ENCODE measurements around the gene SPAG9. TPM values are rescaled to one million over a fixed set of nuclear protein-coding genes. Genes with fewer than 3 reads are reported as not detected.
A peak's percentile ranks its signal among the peaks of the same experiment; 100 is the strongest.

SPAG9 gene
- total and polyA plus RNA-seq, 2 donors from 2014 or later = 15.4 to 93.3 TPM

DNA sequence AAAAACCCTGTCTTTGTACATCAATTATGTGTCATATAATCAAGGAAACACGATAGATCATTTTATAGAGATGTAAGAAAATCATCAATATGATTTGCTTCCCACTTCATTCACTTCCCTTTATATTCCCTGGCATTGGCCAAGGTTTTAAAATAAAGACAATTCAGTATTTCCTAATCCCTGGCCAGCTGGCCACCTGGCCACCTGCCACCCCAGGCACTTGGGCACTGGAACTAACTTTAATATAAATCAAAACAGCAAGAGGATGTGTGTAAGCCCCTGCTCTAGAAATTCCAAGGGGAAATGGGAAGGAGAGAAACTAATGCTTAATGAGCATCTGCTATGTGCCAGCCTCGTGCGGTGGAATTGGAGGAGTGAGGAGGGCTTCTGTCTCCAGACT lies 195.9 kb downstream of the SPAG9 start:
- no peaks in the 10 kb centered on the region for H3K36me3 ChIP-seq (ENCODE audit: control insufficient read depth in 2 of 3, insufficient read depth in 3 of 3, low read length in 3 of 3)
- TF ChIP-seq, protein P1, sequence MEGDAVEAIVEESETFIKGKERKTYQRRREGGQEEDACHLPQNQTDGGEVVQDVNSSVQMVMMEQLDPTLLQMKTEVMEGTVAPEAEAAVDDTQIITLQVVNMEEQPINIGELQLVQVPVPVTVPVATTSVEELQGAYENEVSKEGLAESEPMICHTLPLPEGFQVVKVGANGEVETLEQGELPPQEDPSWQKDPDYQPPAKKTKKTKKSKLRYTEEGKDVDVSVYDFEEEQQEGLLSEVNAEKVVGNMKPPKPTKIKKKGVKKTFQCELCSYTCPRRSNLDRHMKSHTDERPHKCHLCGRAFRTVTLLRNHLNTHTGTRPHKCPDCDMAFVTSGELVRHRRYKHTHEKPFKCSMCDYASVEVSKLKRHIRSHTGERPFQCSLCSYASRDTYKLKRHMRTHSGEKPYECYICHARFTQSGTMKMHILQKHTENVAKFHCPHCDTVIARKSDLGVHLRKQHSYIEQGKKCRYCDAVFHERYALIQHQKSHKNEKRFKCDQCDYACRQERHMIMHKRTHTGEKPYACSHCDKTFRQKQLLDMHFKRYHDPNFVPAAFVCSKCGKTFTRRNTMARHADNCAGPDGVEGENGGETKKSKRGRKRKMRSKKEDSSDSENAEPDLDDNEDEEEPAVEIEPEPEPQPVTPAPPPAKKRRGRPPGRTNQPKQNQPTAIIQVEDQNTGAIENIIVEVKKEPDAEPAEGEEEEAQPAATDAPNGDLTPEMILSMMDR (IDR thresholded peaks at IDR 0.05; ENCODE audit: borderline replicate concordance, extremely low read depth, insufficient read depth) = no peak
- FAIRE-seq = no peak
- no peak overlapping the region for H3K27ac ChIP-seq (ENCODE audit: low read depth in 2 of 2, low read length in 2 of 2)
- DNase-seq = peak in 1 of 5 donors; percentile 11
- H3K4me3 ChIP-seq (ENCODE audit: low read length in 3 of 3) = no peak overlapping the region
- intact Hi-C loops (cut with DNase I) = no loop called here
- H3K9ac ChIP-seq (ENCODE audit: low read length in 3 of 3) = no peak overlapping the region
- H3K27me3 ChIP-seq (ENCODE audit: control insufficient read depth, insufficient read depth, low read length) = no peaks in the 10 kb centered on the region
- no peaks in the 10 kb centered on the region for H3K9me3 ChIP-seq (ENCODE audit: control insufficient read depth in 2 of 3, insufficient read depth in 1 of 3, low read length in 3 of 3)
- H3K4me1 ChIP-seq (ENCODE audit: control insufficient read depth in 2 of 3, insufficient read depth in 2 of 3, low read depth in 1 of 3, low read length in 3 of 3) = peaks cover 0 to 25% (median 14%) of the 10 kb centered on the region in 3 donors

DNA sequence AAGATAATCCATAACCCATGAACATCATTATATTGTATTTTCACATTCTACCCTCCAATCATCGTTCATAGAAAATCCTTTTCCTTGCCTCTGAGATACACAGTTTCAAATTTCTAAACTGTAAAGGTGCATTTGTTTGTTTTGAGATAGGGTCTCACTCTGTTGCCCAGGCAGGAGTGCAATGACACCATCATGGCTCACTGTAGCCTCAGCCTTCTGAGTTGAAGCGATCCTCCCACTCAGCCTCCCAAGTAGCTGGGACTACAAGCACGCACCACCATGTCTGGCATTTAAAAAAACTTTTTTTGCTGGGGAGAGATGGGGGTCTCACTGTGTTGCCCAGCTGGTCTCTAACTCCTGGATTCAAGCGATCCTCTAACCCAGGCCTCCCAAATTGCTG lies 196.4 kb downstream of the SPAG9 start:
- Histone ChIP-seq H3K4me3 (ENCODE audit: low read length in 3 of 3) (no peak overlapping the region), H3K36me3 (ENCODE audit: control insufficient read depth in 2 of 3, insufficient read depth in 3 of 3, low read length in 3 of 3) (no peaks in the 10 kb centered on the region), H3K27ac (ENCODE audit: low read depth in 2 of 2, low read length in 2 of 2) (no peak overlapping the region), H3K9me3 (ENCODE audit: control insufficient read depth in 2 of 3, insufficient read depth in 1 of 3, low read length in 3 of 3) (no peaks in the 10 kb centered on the region), H3K27me3 (ENCODE audit: control insufficient read depth, insufficient read depth, low read length) (no peaks in the 10 kb centered on the region), H3K4me1 (ENCODE audit: control insufficient read depth in 2 of 3, insufficient read depth in 2 of 3, low read depth in 1 of 3, low read length in 3 of 3) (peaks cover 0 to 23% (median 17%) of the 10 kb centered on the region in 3 donors), H3K9ac (ENCODE audit: low read length in 3 of 3) (no peak overlapping the region)
- DNase-seq (no peak), FAIRE-seq (no peak)
- intact Hi-C loops (cut with DNase I) = no loop called here
- TF ChIP-seq, protein P1 (IDR thresholded peaks at IDR 0.05; ENCODE audit: borderline replicate concordance, extremely low read depth, insufficient read depth) = no peak

DNA sequence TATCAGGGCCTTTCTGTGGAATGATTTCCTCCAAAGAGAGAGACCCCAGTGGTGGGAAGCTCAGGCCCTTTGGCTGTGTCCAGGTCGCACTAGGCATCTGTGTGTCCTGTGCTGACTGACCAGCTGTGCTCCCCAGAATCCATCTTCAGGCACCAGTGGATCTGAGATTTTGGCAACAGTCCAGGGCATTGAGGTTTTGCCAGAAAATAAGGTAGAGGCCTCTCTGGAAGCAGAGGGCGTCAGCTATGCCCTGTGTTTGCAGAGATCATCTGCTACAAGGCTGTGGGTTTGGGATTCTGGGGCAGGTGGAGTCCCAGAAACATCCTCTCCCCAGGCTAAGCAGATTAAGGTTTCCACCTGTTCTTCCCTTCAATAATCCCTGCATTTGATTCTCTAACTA lies 197.1 kb downstream of the SPAG9 start:
- no peak overlapping the region for H3K4me3 ChIP-seq (ENCODE audit: low read length in 3 of 3)
- no peak for FAIRE-seq
- no peaks in the 10 kb centered on the region for H3K9me3 ChIP-seq (ENCODE audit: control insufficient read depth in 2 of 3, insufficient read depth in 1 of 3, low read length in 3 of 3)
- TF ChIP-seq, protein P1 (IDR thresholded peaks at IDR 0.05; ENCODE audit: borderline replicate concordance, extremely low read depth, insufficient read depth) = no peak
- H3K9ac ChIP-seq (ENCODE audit: low read length in 3 of 3) = peak overlapping the region in 1 of 3 donors; percentile 16
- H3K27ac ChIP-seq (ENCODE audit: low read depth in 2 of 2, low read length in 2 of 2) = no peak overlapping the region
- H3K36me3 ChIP-seq (ENCODE audit: control insufficient read depth in 2 of 3, insufficient read depth in 3 of 3, low read length in 3 of 3) = no peaks in the 10 kb centered on the region
- peaks cover 0 to 27% (median 21%) of the 10 kb centered on the region in 3 donors for H3K4me1 ChIP-seq (ENCODE audit: control insufficient read depth in 2 of 3, insufficient read depth in 2 of 3, low read depth in 1 of 3, low read length in 3 of 3)
- intact Hi-C loops (cut with DNase I) = no loop called here
- H3K27me3 ChIP-seq (ENCODE audit: control insufficient read depth, insufficient read depth, low read length) = no peaks in the 10 kb centered on the region
- peak in 2 of 5 donors; percentile 17 to 42 for DNase-seq
